NOMO-1 (cell line): ENCODE data around the gene RAB32.
"Not testable (repeated sequence)": the region's sequence is repeated elsewhere in the genome, so short reads cannot be mapped to it uniquely, and the experiment has no call there.

Experiments used
- DNase-seq, 2 experiments: peaks; one replicate each; lab custom pipeline; 2025; ENCODE audit not compliant: unreplicated experiment in 2 of 2; lab: John Stamatoyannopoulos, UW

Gene RAB32

GRCh38 chr6:146543211-146543939 is at the start of gene RAB32:
RAB32 (plus strand) TSS chr6:146543833; CDS start chr6:146543872, 39 bp downstream.
- DNase-seq, result peak; percentile 91 to 97

- DNase-seq, result no peak
Measured at GRCh38 chr6:146498309-146498708, 45.3 kb upstream of the RAB32 start.

DNA sequence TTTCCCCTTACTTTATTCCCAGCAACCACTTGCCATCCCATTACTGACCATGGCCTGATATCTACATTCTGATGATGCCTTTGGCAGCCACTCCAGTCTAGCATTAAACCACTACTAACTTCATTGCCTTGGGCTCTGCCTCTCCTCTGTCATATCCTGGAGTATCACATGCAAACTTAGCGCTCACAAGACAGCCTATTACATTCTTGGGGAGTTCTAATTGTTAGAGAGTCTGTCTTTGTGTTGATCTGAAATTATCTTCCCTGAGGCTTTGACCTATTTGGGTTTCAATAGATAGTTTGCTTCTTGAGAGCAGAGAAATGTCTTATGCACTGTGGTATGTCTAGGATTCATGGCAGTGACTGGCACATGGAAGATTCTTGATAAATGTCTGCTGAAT is 40.5 kb upstream of the RAB32 start:
- DNase-seq, result no peak

GRCh38 chr6:146515212-146515611 is 28.4 kb upstream of the RAB32 start:
- no peak for DNase-seq

GRCh38 chr6:146526192-146526591 is 17.4 kb upstream of the RAB32 start:
- DNase-seq, result no peak

GRCh38 chr6:146532702-146533101 is 10.9 kb upstream of the RAB32 start:
- no peak for DNase-seq

DNA sequence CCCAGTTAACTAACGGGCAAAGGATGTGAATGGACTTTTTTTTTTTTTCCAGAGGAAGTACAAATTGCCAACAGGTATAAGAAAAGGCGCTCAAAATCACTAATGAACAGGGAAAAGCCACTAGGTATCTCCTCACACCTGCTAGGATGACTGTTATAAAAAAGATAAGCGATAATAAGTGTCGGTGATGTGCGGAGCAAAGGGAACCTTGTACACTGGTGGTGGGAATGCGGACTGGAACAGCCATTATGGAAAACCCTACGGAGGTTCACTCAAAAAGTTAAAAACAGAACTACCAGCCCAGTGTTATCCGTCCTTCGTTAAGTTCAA is 787 bp upstream of the RAB32 start:
- no peak for DNase-seq

DNA sequence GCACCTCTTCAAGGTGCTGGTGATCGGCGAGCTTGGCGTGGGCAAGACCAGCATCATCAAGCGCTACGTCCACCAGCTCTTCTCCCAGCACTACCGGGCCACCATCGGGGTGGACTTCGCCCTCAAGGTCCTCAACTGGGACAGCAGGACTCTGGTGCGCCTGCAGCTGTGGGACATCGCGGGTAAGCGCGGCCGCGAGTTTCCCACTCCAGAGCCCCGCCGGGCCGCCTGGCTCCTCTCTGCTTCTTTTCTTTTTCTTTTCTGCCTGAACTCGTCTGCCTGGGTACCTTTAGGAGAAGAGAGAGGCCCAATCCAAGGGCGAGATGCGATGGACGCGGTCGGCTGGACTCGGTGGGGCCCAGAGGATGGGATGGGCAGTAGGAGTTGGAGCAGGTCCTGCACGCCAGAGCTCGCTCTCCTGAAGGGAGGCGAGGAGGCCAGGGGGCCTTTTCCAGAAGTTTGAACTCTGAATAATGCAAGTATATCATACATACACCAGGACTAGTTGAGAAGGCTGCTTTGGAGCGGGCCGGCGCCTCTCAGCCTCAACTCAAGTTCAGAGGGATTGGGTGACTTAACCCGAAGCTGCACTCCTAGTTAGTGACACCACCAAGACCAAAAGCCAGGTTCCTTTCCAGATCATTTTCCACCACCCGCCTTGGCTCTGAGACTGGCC is 445 bp downstream of the RAB32 start:
- DNase-seq, result peak in 1 of 2 experiments; percentile 34

DNA sequence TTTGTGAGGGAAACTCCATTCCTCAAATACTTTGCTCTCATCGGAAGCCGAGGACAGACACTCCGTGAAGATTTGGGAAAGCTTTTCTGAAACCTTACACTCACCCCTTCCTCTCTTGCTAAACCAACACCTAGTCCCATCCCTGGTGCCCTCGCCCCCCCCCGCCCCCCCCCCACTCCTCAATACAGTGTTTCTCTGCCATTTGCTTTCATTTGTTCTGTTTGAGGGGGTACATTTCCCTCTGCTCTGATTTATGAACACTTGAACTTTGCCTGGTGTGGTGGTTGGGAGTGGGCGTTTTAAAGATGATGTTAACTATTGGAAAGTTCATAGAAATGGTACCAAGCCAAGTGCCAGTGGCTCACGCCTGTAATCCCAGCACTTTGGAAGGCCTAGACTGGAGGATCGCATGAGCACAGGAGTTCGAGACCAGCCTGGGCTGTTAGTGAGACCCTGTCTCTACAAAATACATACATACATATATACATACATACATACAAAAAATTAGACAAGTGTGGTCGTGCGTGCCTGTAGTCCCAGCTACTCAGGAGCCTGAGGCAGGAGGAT is 1.1 kb downstream of the RAB32 start:
- DNase-seq, result no peak

GRCh38 chr6:146545581-146545980 is 1.9 kb downstream of the RAB32 start:
- DNase-seq, result peak; percentile 6 to 44

DNA sequence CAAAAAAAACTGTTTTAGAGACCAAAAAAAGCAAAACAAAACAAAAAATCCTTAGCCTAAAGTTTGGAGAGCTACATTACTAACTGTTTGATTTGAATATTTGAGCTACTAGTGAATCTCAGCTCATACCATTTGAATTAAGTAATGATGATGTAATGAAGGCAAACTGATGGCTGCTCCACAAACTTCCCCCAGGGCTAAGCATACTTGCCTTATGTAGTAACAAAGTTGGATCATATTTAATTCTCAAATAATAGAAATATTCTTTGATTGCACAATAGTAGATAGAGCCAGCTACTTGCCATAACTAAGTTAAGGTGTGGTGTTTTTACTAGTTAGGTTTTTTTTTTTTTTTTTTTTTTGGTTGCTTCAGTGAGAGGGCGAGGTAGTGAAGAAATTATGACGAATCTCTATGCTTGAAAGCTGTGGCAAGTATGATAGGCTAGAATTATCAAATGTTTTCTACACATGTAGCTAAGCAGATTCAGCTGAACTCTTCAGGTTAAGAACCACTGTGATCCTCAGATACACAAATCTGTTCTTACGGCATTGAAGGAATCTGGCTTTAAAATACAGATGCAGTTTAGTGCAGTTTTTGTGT is 2.9 kb downstream of the RAB32 start:
- peak in 1 of 2 experiments; percentile 51 for DNase-seq

DNA sequence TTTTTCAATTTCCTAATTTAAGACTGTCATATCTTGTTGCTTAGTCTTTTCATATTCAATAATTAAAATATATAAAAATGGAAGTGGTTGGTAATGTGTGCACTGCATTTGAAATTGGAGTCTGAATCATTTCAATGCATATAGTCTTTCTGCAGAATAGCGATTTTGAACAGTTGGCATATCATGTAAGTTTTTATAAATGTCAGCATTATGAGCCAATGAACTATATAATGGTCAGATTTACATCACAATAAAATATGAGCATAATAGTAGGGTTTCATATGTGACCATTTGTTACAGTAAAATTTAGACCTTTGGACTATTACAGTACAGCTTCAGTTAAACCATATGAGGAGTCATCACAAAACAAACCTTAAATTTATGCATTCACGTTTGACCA is 4.3 kb downstream of the RAB32 start:
- DNase-seq, result no peak

DNA sequence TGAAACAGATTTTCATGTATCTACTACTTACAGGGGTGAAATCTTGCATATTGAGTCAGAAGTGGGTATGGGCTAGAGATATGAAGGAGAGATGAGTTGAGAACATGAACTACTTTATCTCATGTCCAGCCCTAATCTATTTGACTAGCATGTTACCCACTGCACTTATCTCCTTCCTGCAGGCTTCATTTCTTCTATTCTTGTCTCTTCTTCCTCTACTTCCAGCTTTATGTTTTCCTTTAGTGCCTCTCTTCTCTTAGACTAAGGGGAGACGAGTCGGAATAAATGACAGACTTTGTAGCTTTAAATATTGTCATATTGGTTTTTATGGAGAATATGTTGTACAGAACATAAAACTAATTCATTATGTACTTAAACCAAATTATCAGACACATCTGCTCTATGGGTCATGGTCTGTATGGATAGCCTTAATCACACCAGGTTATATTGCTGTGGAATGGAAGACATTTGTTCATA is 5.3 kb downstream of the RAB32 start:
- DNase-seq, result no peak

DNA sequence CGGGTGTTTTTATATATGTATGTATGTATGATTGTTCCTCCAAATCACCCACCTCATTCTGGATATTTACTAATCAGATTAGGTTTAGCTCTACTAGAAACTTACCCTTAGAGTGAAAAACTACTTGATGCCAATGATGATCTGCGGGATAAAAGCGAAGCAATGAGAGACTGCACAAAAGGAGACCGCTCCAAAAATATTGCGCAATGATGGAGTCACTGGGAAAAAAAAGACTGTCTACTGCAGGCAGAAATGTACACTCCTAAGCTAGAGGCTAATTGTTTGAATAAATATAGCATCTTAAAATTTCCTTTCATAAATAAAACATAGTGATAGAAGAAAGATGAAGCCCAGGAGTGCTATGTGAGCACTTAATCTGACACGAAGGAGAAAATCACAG is 7.3 kb downstream of the RAB32 start:
- DNase-seq, result no peak

DNA sequence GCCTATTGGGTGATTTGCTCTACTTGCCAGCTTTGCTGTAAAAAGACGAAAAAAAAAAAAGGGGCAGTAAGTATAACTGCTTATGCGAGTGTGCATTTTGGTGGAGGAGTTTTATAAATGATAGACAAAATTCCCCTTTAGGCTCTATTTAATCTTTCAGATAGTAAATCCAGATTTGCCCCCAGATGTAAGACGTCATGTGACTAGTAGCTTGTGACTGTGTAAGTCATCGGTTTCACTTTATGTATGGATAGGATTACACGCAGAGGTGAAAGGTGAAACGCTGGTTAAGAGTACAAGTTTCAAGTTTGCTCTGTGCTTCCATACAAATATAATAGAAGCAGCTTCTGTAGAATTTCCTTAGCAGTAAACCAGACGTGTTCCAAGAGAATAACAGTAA is 7.9 kb downstream of the RAB32 start:
- DNase-seq, result no peak

DNA sequence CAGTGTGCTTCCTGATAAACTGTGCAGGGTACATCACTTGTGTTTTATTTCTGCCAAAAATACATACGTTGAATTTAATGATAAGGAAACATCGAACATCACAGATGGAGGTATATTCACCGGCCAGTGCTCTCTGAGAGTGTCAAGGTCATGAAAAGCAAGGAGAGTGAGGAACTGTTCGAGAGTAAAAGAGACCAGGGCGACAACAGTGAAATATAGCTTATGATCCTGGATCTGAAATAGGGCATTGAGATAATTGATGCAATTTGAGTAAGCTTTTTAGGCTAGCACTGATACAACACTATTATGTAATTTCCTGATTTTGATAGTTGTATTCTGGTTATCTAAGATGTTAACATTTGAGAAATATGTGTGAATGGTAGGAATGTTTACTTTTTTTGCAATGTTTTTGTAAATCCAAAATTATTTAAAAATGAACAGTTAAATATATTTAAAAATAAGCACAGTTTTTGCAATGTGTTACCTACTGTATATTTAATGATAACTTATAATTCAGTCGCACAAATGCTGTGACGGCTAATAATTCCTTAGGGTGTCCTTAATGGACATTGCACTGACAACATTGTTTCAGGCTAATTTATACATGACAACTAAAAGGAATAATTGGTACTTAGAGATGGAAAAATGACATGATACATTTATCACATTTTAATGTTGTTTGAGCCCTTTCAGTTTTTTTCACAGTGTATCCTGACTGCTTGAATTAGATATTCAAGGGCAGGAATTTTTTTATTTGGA is 9.9 kb downstream of the RAB32 start:
- no peak for DNase-seq

GRCh38 chr6:146560607-146561006 is 17.0 kb downstream of the RAB32 start:
- DNase-seq, result peak in 1 of 2 experiments; percentile 22

GRCh38 chr6:146566661-146567060 is 23.0 kb downstream of the RAB32 start:
- DNase-seq, result not testable (repeated sequence)

DNA sequence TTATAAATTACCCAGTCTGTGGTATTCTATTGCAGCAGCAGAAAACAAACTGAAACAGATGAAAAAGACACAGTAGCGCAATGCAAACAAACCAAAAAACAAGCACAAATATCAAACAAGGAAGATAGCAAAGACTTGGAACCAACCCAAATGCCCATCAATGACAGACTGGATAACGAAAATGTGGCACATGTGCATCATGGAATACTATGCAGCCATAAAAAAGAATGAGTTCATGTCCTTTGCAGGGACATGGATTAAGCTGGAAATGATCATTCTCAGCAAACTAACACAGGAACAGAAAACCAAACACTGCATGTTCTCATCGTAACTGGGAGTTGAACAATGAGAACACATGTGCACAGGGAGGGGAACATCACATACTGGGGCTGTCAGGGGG is 25.0 kb downstream of the RAB32 start:
- not testable (repeated sequence) for DNase-seq

GRCh38 chr6:146574211-146574610 is 30.6 kb downstream of the RAB32 start:
- DNase-seq, result peak in 1 of 2 experiments; percentile 3

GRCh38 chr6:146578054-146578453 is 34.4 kb downstream of the RAB32 start:
- DNase-seq, result no peak
